HUES64 (cell line): ENCODE measurements around the gene C20orf202.

Experiments
- H3K27ac ChIP-seq: 2 replicates; pipeline ENCODE4 v1.7.0; 2013; ENCODE audit warnings: low read depth, low read length, inconsistent platforms
- H3K27me3 ChIP-seq: 2 replicates; pipeline ENCODE4 v1.6.1; 2013; ENCODE audit warnings: mild to moderate bottlenecking, low read length; ENCODE audit not compliant: insufficient read depth
- H3K36me3 ChIP-seq: 2 replicates; pipeline ENCODE4 v1.6.1; 2013; ENCODE audit warnings: mild to moderate bottlenecking, low read length; ENCODE audit not compliant: insufficient read depth
- H3K4me1 ChIP-seq: 2 replicates; pipeline ENCODE4 v1.6.1; 2013; ENCODE audit warnings: mild to moderate bottlenecking, low read length, moderate library complexity; ENCODE audit not compliant: insufficient read depth
- H3K4me3 ChIP-seq: 2 replicates; pipeline ENCODE4 v1.5.1; 2013; ENCODE audit warnings: mild to moderate bottlenecking, low read length, moderate library complexity
- H3K9ac ChIP-seq: 2 replicates; pipeline ENCODE4 v1.6.1; 2013; ENCODE audit warnings: mild to moderate bottlenecking, low read depth, low read length
- H3K9me3 ChIP-seq: 2 replicates; pipeline ENCODE4 v1.6.1; 2013; ENCODE audit warnings: low read depth, low read length; ENCODE audit not compliant: insufficient read depth
- WGBS: fragments of 150-250, 120-280 bp; methylation state at CpG from one replicate; pipeline ENCODE4 v1.1.7; 2013; ENCODE audit warnings: missing lambda C conversion rate; 5-methylcytosine and 5-hydroxymethylcytosine counted together

Gene C20orf202

DNA sequence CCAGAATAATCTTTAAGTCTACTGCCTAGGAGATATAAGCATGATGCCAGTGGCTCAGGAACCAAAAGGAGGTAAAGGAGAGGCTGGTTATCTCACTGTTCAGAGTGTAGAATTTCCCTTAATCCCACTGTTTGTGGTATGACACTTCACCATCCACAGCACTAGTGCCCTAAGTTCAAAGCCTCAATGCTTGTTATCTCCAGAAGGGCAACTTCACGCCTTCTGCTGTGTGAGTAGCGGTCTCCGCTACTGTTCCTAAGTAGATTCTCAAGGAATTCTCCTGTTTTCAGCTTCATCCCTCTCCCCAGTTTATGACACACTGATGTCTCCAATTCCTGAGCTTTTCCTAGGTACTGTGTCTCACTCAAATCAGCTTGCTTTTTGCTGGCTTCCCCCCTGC, 49.2 kb downstream of the C20orf202 start:
- H3K27ac ChIP-seq = no peak overlapping the region
- 65% methylated on average over 3 of the region's 3 CpGs for WGBS
- no peaks in the 10 kb centered on the region; the same call in 1 of the 2 replicates for H3K27me3 ChIP-seq
- H3K4me3 ChIP-seq = no peak overlapping the region
- H3K9ac ChIP-seq = no peak overlapping the region
- no peaks in the 10 kb centered on the region for H3K36me3 ChIP-seq
- 0 out of 2 replicates have a peak, but pooled peaks cover 3% of the 10 kb centered on the region for H3K9me3 ChIP-seq
- no peaks in the 10 kb centered on the region for H3K4me1 ChIP-seq

DNA sequence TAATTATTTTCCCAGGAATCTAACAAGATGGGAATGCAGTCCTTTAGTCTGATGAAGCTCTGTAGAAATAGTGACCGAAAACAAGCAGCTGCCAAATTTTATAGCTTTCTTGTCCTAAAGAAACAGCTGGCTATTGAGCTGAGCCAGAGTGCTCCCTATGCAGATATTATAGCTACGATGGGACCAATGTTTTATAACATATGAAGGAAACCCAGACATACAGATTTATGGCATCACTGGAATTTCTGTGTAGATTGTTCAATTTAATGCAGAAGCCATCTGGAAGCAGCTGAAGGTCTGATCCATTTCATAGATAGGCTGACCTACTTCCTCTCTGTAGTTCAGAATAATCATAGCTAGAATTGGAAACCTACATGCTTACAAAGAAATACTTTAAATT, 51.0 kb downstream of the C20orf202 start:
- H3K4me3 ChIP-seq = no peak overlapping the region
- no peaks in the 10 kb centered on the region for H3K4me1 ChIP-seq
- peaks cover 5% of the 10 kb centered on the region for H3K27me3 ChIP-seq
- H3K9ac ChIP-seq = no peak overlapping the region
- H3K9me3 ChIP-seq = 0 out of 2 replicates have a peak, but pooled peaks cover 3% of the 10 kb centered on the region
- WGBS = 92% methylated on average over 2 of the region's 2 CpGs
- H3K27ac ChIP-seq = no peak overlapping the region
- H3K36me3 ChIP-seq = no peaks in the 10 kb centered on the region

DNA sequence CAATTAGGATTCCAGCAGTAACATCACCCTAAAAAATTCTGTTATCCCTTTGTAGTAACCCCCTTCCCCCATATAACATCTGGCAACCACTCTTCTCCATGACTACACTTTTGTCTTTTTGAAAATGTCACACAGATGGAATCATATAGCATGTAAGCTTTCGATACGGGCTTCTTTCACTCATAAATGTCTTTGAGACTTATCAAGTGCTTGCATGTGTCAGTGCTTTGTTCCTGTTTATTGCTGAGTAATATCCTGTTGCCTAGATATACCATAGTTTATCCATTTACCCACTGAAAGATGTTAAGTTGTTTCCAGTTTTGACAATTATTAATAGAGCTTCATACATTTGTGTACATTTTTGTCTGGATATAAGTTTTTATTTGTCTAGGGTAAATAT, 52.4 kb downstream of the C20orf202 start:
- Histone ChIP-seq H3K4me3 (no peak overlapping the region), H3K36me3 (no peaks in the 10 kb centered on the region), H3K9me3 (0 out of 2 replicates have a peak, but pooled peaks cover 3% of the 10 kb centered on the region), H3K27me3 (peaks cover 9% of the 10 kb centered on the region), H3K9ac (no peak overlapping the region), H3K4me1 (no peaks in the 10 kb centered on the region), H3K27ac (no peak overlapping the region)
- 94% methylated on average over 2 of the region's 2 CpGs for WGBS
